ENCODE data around the gene DCT. TPM values are rescaled to one million over a fixed set of nuclear protein-coding genes. Genes with fewer than 3 reads are reported as not detected.

Gene DCT
- total RNA-seq, 1 experiment from 2014 or later = not detected

DNA sequence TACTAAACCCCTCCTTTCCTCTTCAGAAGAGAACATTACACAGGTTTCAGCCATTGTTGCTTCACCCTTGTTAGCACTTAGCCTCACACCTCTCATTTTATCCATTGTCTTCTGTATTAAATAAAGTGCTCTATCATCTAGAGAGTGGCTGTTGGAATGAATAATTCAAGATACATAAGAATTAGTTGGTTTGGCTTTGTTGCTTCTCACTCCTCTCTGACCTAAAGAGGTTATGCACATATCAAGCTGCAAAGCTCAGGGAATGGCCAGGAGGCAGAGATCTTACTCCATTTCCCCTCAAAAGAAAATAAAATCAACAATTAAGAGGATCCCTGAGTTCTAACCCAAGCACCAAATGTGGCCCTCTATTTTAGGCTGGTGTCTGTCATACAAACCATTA, 79.7 kb downstream of the DCT start:
- Histone ChIP-seq H4K20me1 (ENCODE audit: low read length) (no peaks in the 10 kb centered on the region), H3K9me3 (ENCODE audit: low read length) (no peaks in the 10 kb centered on the region), H3K4me3 (ENCODE audit: low read length) (no peak overlapping the region), H3K4me1 (ENCODE audit: insufficient read depth, low read length) (no peaks in the 10 kb centered on the region), H3K4me2 (ENCODE audit: low read length) (no peak overlapping the region), H3K9me2 (replicated peaks; ENCODE audit: low read length) (no peaks in the 10 kb centered on the region), H3K27ac (ENCODE audit: low read length) (no peak overlapping the region), H3K9ac (ENCODE audit: low read length) (no peak overlapping the region), H2AFZ (ENCODE audit: low read length) (no peak overlapping the region), H3F3A (ENCODE audit: low read length, unreplicated experiment) (no peaks in the 10 kb centered on the region), H3K27me3 (ENCODE audit: low read length) (no peaks in the 10 kb centered on the region), H3K36me3 (ENCODE audit: low read depth, low read length) (no peaks in the 10 kb centered on the region), H3K79me2 (ENCODE audit: low read length) (no peaks in the 10 kb centered on the region)
- no peak for TF ChIP-seq EZH2phosphoT487 (IDR thresholded peaks at IDR 0.05; ENCODE audit: borderline replicate concordance, low read length)
- no peak for TF ChIP-seq CTCF (conservative IDR thresholded peaks at IDR 0.05; ENCODE audit: low read depth, low read length)
- TF ChIP-seq EZH2 (IDR thresholded peaks at IDR 0.05; ENCODE audit: low read length, unreplicated experiment) = no peak
- no TSS peak for BruUV-seq (replicated peaks)
- intact Hi-C loops (cut with micrococcal nuclease) = no loop called here
- CTCF ChIA-PET = no interaction called here
- no peak for DNase-seq
- ATAC-seq = no peak
- POLR2A ChIA-PET (ENCODE audit: unreplicated experiment) = no interaction called here

GRCh38 chr13:94395860-94396259, 83.6 kb downstream of the DCT start:
- POLR2A ChIA-PET (ENCODE audit: unreplicated experiment) = no interaction called here
- ATAC-seq = no peak
- no TSS peak for BruUV-seq (replicated peaks)

GRCh38 chr13:94394723-94395122, 84.8 kb downstream of the DCT start:
- intact Hi-C loops (cut with micrococcal nuclease) = no loop called here
- ChIA-PET POLR2A (ENCODE audit: unreplicated experiment) (no interaction called here), CTCF (no interaction called here)
- DNase-seq (no peak), ATAC-seq (no peak)
- no peaks in the 10 kb centered on the region for H3F3A ChIP-seq (ENCODE audit: low read length, unreplicated experiment)
- H3K9ac ChIP-seq (ENCODE audit: low read length) = no peak overlapping the region
- H3K9me3 ChIP-seq (ENCODE audit: low read length) = no peaks in the 10 kb centered on the region
- no TSS peak for BruUV-seq (replicated peaks)
- H3K79me2 ChIP-seq (ENCODE audit: low read length) = no peaks in the 10 kb centered on the region
- no peak overlapping the region for H3K4me2 ChIP-seq (ENCODE audit: low read length)
- no peak overlapping the region for H3K4me3 ChIP-seq (ENCODE audit: low read length)
- H4K20me1 ChIP-seq (ENCODE audit: low read length) = no peaks in the 10 kb centered on the region
- H3K9me2 ChIP-seq (replicated peaks; ENCODE audit: low read length) = no peaks in the 10 kb centered on the region
- no peak for TF ChIP-seq CTCF (conservative IDR thresholded peaks at IDR 0.05; ENCODE audit: low read depth, low read length)
- TF ChIP-seq EZH2 (IDR thresholded peaks at IDR 0.05; ENCODE audit: low read length, unreplicated experiment) = no peak
- TF ChIP-seq EZH2phosphoT487 (IDR thresholded peaks at IDR 0.05; ENCODE audit: borderline replicate concordance, low read length) = no peak
- no peak overlapping the region for H3K27ac ChIP-seq (ENCODE audit: low read length)
- no peaks in the 10 kb centered on the region for H3K27me3 ChIP-seq (ENCODE audit: low read length)
- H2AFZ ChIP-seq (ENCODE audit: low read length) = no peak overlapping the region
- H3K36me3 ChIP-seq (ENCODE audit: low read depth, low read length) = no peaks in the 10 kb centered on the region
- H3K4me1 ChIP-seq (ENCODE audit: insufficient read depth, low read length) = no peaks in the 10 kb centered on the region

More at GRCh38 chr13:94395860-94396259, 83.6 kb downstream of the DCT start:
- no peak for DNase-seq
- Histone ChIP-seq H3K4me3 (ENCODE audit: low read length) (no peak overlapping the region), H2AFZ (ENCODE audit: low read length) (no peak overlapping the region), H3K4me1 (ENCODE audit: insufficient read depth, low read length) (no peaks in the 10 kb centered on the region), H3K4me2 (ENCODE audit: low read length) (no peak overlapping the region), H3K27ac (ENCODE audit: low read length) (no peak overlapping the region), H3K9me2 (replicated peaks; ENCODE audit: low read length) (no peaks in the 10 kb centered on the region), H3K9ac (ENCODE audit: low read length) (no peak overlapping the region), H3K27me3 (ENCODE audit: low read length) (no peaks in the 10 kb centered on the region), H3K36me3 (ENCODE audit: low read depth, low read length) (no peaks in the 10 kb centered on the region), H4K20me1 (ENCODE audit: low read length) (no peaks in the 10 kb centered on the region), H3K9me3 (ENCODE audit: low read length) (no peaks in the 10 kb centered on the region), H3K79me2 (ENCODE audit: low read length) (no peaks in the 10 kb centered on the region), H3F3A (ENCODE audit: low read length, unreplicated experiment) (no peaks in the 10 kb centered on the region)
- intact Hi-C loops (cut with micrococcal nuclease) = no loop called here
- CTCF ChIA-PET = no interaction called here
- TF ChIP-seq EZH2phosphoT487 (IDR thresholded peaks at IDR 0.05; ENCODE audit: borderline replicate concordance, low read length) (no peak), CTCF (conservative IDR thresholded peaks at IDR 0.05; ENCODE audit: low read depth, low read length) (no peak), EZH2 (IDR thresholded peaks at IDR 0.05; ENCODE audit: low read length, unreplicated experiment) (no peak)
